Neural cell (in vitro differentiated cells): ENCODE data around the gene ZNF385D. TPM values are rescaled to one million over a fixed set of nuclear protein-coding genes. Genes with fewer than 3 reads are reported as not detected.

Source experiments
- H2AFZ ChIP-seq: fragments of 200-600, 300-800 bp; sonication (generic), shearing (Covaris generic); 2 replicates; pipeline ENCODE4 v1.6.0; 2014; ENCODE audit warnings: low read depth, mild to moderate bottlenecking, antibody characterized with exemption, low read length, moderate library complexity
- H3F3A ChIP-seq: fragments of 200-600 bp; shearing (Covaris generic); 2 replicates; pipeline ENCODE4 v1.6.1; 2016; ENCODE audit warnings: mild to moderate bottlenecking, moderate library complexity, mixed read lengths, antibody characterized with exemption, low read length; ENCODE audit not compliant: insufficient read depth, poor library complexity, severe bottlenecking
- H3K27ac ChIP-seq: fragments of 200-600, 300-800 bp; sonication (generic), shearing (Covaris generic); 2 replicates; pipeline ENCODE4 v1.5.1; 2014; ENCODE audit warnings: mild to moderate bottlenecking, low read length, moderate library complexity
- H3K27me3 ChIP-seq: fragments of 300-800, 200-600 bp; sonication (generic), shearing (Covaris generic); 2 replicates; pipeline ENCODE4 v1.6.0; 2014; ENCODE audit warnings: mild to moderate bottlenecking, low read depth, low read length, moderate library complexity; ENCODE audit not compliant: insufficient read depth
- H3K36me3 ChIP-seq: fragments of 300-800, 200-600 bp; sonication (generic), shearing (Covaris generic); 2 replicates; pipeline ENCODE4 v1.5.1; 2014; ENCODE audit warnings: mild to moderate bottlenecking, antibody characterized with exemption, low read length, moderate library complexity; ENCODE audit not compliant: insufficient read depth
- H3K4me2 ChIP-seq: fragments of 300-800, 200-600 bp; sonication (generic), shearing (Covaris generic); 2 replicates; pipeline ENCODE4 v1.6.0; 2014; ENCODE audit warnings: mild to moderate bottlenecking, low read length
- H3K4me3 ChIP-seq: fragments of 300-800, 200-600 bp; sonication (generic), shearing (Covaris generic); 2 replicates; pipeline ENCODE4 v1.5.1; 2014; ENCODE audit warnings: mild to moderate bottlenecking, low read length, moderate library complexity
- H3K79me2 ChIP-seq: fragments of 200-600 bp; shearing (Covaris generic); replicated peaks from 2 replicates; pipeline ENCODE4 v1.6.0; 2014; ENCODE audit warnings: mild to moderate bottlenecking, low read length, moderate library complexity; ENCODE audit not compliant: insufficient read depth
- H3K9ac ChIP-seq: fragments of 300-800, 200-600 bp; sonication (generic), shearing (Covaris generic); 2 replicates; pipeline ENCODE4 v1.6.1; 2016; ENCODE audit warnings: mild to moderate bottlenecking, low read length, mixed read lengths
- H3K9me2 ChIP-seq: fragments of 200-600 bp; shearing (Covaris generic); 2 replicates; pipeline ENCODE4 v1.6.1; 2016; ENCODE audit warnings: mild to moderate bottlenecking, low read length, mixed read lengths; ENCODE audit not compliant: insufficient read depth
- H3K9me3 ChIP-seq: fragments of 200-600, 300-800 bp; sonication (generic), shearing (Covaris generic); 2 replicates; pipeline ENCODE4 v1.6.1; 2016; ENCODE audit warnings: mild to moderate bottlenecking, mixed run types, low read length, moderate library complexity, mixed read lengths
- H4K20me1 ChIP-seq: fragments of 200-600 bp; shearing (Covaris generic); 2 replicates; pipeline ENCODE4 v1.6.1; 2016; ENCODE audit warnings: mild to moderate bottlenecking, mixed run types; ENCODE audit not compliant: insufficient read depth
- EP300 ChIP-seq: fragments of 450-650 bp; conservative IDR thresholded peaks from 2 replicates; pipeline ENCODE4 v1.6.1; 2014; ENCODE audit warnings: antibody characterized with exemption, mild to moderate bottlenecking, moderate library complexity; ENCODE audit not compliant: poor library complexity, severe bottlenecking
- EZH2 ChIP-seq: fragments of 200-600, 300-800 bp; shearing (Covaris generic), sonication (generic); IDR thresholded peaks from 2 replicates; pipeline ENCODE4 v1.6.1; 2014; ENCODE audit warnings: antibody characterized with exemption, low read length, borderline replicate concordance, mild to moderate bottlenecking; ENCODE audit not compliant: insufficient read depth, poor library complexity, severe bottlenecking
- MXI1 ChIP-seq: fragments of 450-650 bp; conservative IDR thresholded peaks from 2 replicates; pipeline ENCODE4 v1.6.1; 2014; ENCODE audit warnings: antibody characterized with exemption, mild to moderate bottlenecking; ENCODE audit not compliant: poor library complexity, severe bottlenecking
- POLR2AphosphoS5 ChIP-seq: IDR thresholded peaks from 2 replicates; pipeline ENCODE4 v1.6.1; 2012
- RAD21 ChIP-seq: fragments of 450-650 bp; conservative IDR thresholded peaks from 2 replicates; pipeline ENCODE4 v1.6.1; 2014; ENCODE audit warnings: antibody characterized with exemption, mild to moderate bottlenecking, moderate library complexity
- SMC3 ChIP-seq: fragments of 450-650 bp; conservative IDR thresholded peaks from 2 replicates; pipeline ENCODE4 v1.6.1; 2014; ENCODE audit warnings: antibody characterized with exemption, mild to moderate bottlenecking, moderate library complexity; ENCODE audit not compliant: poor library complexity
- TAF1 ChIP-seq: IDR thresholded peaks from 2 replicates; pipeline ENCODE4 v1.6.1; 2012; ENCODE audit warnings: low read depth
- polyA plus RNA-seq: library from polyadenylated mRNA; depleted of rRNA; stranded (reverse); fragments of >200 nt; gene quantifications from 2 replicates; pipeline ENCODE4 v1.2.3, GENCODE V29; 2014
- TF ChIP-seq, protein P1 (sequence below): fragments of 450-650 bp; IDR thresholded peaks from 2 replicates; pipeline ENCODE4 v1.5.1; 2014; ENCODE audit warnings: antibody characterized with exemption, mild to moderate bottlenecking, moderate library complexity; ENCODE audit not compliant: poor library complexity, severe bottlenecking
- TF ChIP-seq, protein P2 (sequence below): IDR thresholded peaks from 2 replicates; pipeline ENCODE4 v1.6.1; 2012; ENCODE audit warnings: borderline replicate concordance

The ZNF385D gene
- polyA plus RNA-seq, 1 donor from 2014 or later: 3.4 TPM

GRCh38 chr3:21599890-21600289, 151.1 kb downstream of the ZNF385D start:
- no peak overlapping the region for H2AFZ ChIP-seq
- no peaks in the 10 kb centered on the region for H3K9me2 ChIP-seq
- TF ChIP-seq SMC3 (no peak), MXI1 (no peak), POLR2AphosphoS5 (no peak), TAF1 (no peak), RAD21 (no peak), EZH2 (no peak), EP300 (no peak)
- TF ChIP-seq, protein P1, sequence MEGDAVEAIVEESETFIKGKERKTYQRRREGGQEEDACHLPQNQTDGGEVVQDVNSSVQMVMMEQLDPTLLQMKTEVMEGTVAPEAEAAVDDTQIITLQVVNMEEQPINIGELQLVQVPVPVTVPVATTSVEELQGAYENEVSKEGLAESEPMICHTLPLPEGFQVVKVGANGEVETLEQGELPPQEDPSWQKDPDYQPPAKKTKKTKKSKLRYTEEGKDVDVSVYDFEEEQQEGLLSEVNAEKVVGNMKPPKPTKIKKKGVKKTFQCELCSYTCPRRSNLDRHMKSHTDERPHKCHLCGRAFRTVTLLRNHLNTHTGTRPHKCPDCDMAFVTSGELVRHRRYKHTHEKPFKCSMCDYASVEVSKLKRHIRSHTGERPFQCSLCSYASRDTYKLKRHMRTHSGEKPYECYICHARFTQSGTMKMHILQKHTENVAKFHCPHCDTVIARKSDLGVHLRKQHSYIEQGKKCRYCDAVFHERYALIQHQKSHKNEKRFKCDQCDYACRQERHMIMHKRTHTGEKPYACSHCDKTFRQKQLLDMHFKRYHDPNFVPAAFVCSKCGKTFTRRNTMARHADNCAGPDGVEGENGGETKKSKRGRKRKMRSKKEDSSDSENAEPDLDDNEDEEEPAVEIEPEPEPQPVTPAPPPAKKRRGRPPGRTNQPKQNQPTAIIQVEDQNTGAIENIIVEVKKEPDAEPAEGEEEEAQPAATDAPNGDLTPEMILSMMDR: no peak
- TF ChIP-seq, protein P2, sequence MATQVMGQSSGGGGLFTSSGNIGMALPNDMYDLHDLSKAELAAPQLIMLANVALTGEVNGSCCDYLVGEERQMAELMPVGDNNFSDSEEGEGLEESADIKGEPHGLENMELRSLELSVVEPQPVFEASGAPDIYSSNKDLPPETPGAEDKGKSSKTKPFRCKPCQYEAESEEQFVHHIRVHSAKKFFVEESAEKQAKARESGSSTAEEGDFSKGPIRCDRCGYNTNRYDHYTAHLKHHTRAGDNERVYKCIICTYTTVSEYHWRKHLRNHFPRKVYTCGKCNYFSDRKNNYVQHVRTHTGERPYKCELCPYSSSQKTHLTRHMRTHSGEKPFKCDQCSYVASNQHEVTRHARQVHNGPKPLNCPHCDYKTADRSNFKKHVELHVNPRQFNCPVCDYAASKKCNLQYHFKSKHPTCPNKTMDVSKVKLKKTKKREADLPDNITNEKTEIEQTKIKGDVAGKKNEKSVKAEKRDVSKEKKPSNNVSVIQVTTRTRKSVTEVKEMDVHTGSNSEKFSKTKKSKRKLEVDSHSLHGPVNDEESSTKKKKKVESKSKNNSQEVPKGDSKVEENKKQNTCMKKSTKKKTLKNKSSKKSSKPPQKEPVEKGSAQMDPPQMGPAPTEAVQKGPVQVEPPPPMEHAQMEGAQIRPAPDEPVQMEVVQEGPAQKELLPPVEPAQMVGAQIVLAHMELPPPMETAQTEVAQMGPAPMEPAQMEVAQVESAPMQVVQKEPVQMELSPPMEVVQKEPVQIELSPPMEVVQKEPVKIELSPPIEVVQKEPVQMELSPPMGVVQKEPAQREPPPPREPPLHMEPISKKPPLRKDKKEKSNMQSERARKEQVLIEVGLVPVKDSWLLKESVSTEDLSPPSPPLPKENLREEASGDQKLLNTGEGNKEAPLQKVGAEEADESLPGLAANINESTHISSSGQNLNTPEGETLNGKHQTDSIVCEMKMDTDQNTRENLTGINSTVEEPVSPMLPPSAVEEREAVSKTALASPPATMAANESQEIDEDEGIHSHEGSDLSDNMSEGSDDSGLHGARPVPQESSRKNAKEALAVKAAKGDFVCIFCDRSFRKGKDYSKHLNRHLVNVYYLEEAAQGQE: no peak
- H3K9ac ChIP-seq: no peak overlapping the region
- H3K27me3 ChIP-seq: no peaks in the 10 kb centered on the region
- H3K79me2 ChIP-seq: no peaks in the 10 kb centered on the region
- H3K9me3 ChIP-seq: no peaks in the 10 kb centered on the region
- no peaks in the 10 kb centered on the region for H3F3A ChIP-seq
- H3K4me3 ChIP-seq: no peak overlapping the region
- no peak overlapping the region for H3K27ac ChIP-seq
- H3K4me2 ChIP-seq: no peak overlapping the region
- no peaks in the 10 kb centered on the region for H4K20me1 ChIP-seq
- no peaks in the 10 kb centered on the region for H3K36me3 ChIP-seq

- Histone ChIP-seq H3K27me3 (no peaks in the 10 kb centered on the region), H3K27ac (no peak overlapping the region), H3K9ac (no peak overlapping the region), H3K4me3 (no peak overlapping the region), H3K9me3 (no peaks in the 10 kb centered on the region), H3K4me2 (no peak overlapping the region), H3K79me2 (no peaks in the 10 kb centered on the region), H3F3A (no peaks in the 10 kb centered on the region), H4K20me1 (no peaks in the 10 kb centered on the region), H3K36me3 (no peaks in the 10 kb centered on the region), H2AFZ (no peak overlapping the region), H3K9me2 (no peaks in the 10 kb centered on the region)
- TF ChIP-seq POLR2AphosphoS5 (no peak), SMC3 (no peak)
Measured at GRCh38 chr3:21592828-21593227, 158.2 kb downstream of the ZNF385D start.

- TF ChIP-seq, protein P1: no peak
- TF ChIP-seq POLR2AphosphoS5 (no peak), TAF1 (no peak)
- Histone ChIP-seq H4K20me1 (no peaks in the 10 kb centered on the region), H3K9me3 (no peaks in the 10 kb centered on the region), H3K4me3 (no peak overlapping the region), H3K9me2 (no peaks in the 10 kb centered on the region), H3F3A (no peaks in the 10 kb centered on the region), H3K27me3 (no peaks in the 10 kb centered on the region), H2AFZ (no peak overlapping the region), H3K27ac (no peak overlapping the region), H3K9ac (no peak overlapping the region), H3K36me3 (no peaks in the 10 kb centered on the region), H3K79me2 (no peaks in the 10 kb centered on the region), H3K4me2 (no peak overlapping the region)
Measured at GRCh38 chr3:21587894-21588293, 163.1 kb downstream of the ZNF385D start.
